HCT116 (cell line): ENCODE results near the gene CD2BP2. TPM values are rescaled to one million over a fixed set of nuclear protein-coding genes. Genes with fewer than 3 reads are reported as not detected.

Source experiments
- ATAC-seq: fragments of 200-7000 bp; cut with Tn5 transposase; 2 replicates; pipeline ENCODE4 v1.9.1; 2020; ENCODE audit warnings: mild to moderate bottlenecking, moderate library complexity
- BruUV-seq: library from RNA; stranded (reverse); fragments of 400-500 nt; replicated peaks from 2 replicates; lab custom pipeline; 2021; lab: Mats Ljungman, UMichigan
- CTCF ChIA-PET: fragments of 300-600 bp; sonication (Branson Sonifier 250); formaldehyde crosslinking; loops from one replicate; lab custom pipeline; 2021; ENCODE audit warnings: antibody characterized with exemption; lab: Charles Lee
- POLR2A ChIA-PET: fragments of 300-600, 350-600 bp; sonication (Branson Sonifier 250); formaldehyde crosslinking; loops from one replicate; lab custom pipeline; 2021; ENCODE audit warnings: antibody characterized with exemption; lab: Charles Lee
- RAD21 ChIA-PET, 2 experiments: fragments of 300-600 bp; sonication (Branson Sonifier 250); formaldehyde crosslinking; loops; one replicate each; lab custom pipeline; 2023; ENCODE audit warnings: low total read pairs in 2 of 2; ENCODE audit not compliant: uncharacterized antibody in 2 of 2, unreplicated experiment in 2 of 2, low non-redundant PET in 1 of 2; lab: Charles Lee
- DNase-seq: peaks from one replicate; pipeline ENCODE4 v3.0.0-alpha.2; 2010; ENCODE audit warnings: low read depth, low spot score
- H2AFZ ChIP-seq: fragments of 200-600 bp; shearing (Covaris generic), sonication (generic); 2 replicates; pipeline ENCODE4 v1.6.1; 2017; ENCODE audit warnings: low read depth, mixed run types, mixed read lengths, antibody characterized with exemption, low read length; ENCODE audit not compliant: poor library complexity, severe bottlenecking
- H3K27ac ChIP-seq: 2 replicates; pipeline ENCODE4 v1.5.1; 2012; ENCODE audit warnings: low read depth, low read length
- H3K27me3 ChIP-seq: fragments of 200-600 bp; sonication (generic); 2 replicates; pipeline ENCODE4 v1.6.1; 2016; ENCODE audit warnings: mixed run types, low read length, mixed read lengths; ENCODE audit not compliant: insufficient read depth
- H3K36me3 ChIP-seq, 2 experiments: fragments of 200-500 bp in 1 of 2; fragments of 200-600 bp in 1 of 2; sonication (Bioruptor generic) in 1 of 2; sonication (generic) in 1 of 2; 2 replicates each; pipeline versions ENCODE4 v1.5.1 to v1.6.1; 2014 to 2016; ENCODE audit warnings: low read length in 2 of 2, inconsistent platforms in 1 of 2, mixed read lengths in 1 of 2, mixed run types in 1 of 2; ENCODE audit not compliant: insufficient read depth in 2 of 2, control insufficient read depth in 1 of 2
- H3K4me1 ChIP-seq, 2 experiments: fragments of 200-600 bp in 1 of 2; sonication (generic) in 1 of 2; 2 replicates each; pipeline versions ENCODE4 v1.5.1 to v1.6.1; 2012 to 2017; ENCODE audit warnings: low read length in 2 of 2, inconsistent platforms in 1 of 2, mild to moderate bottlenecking in 1 of 2, mixed read lengths in 1 of 2, mixed run types in 1 of 2, moderate library complexity in 1 of 2; ENCODE audit not compliant: insufficient read depth in 2 of 2, control insufficient read depth in 1 of 2
- H3K4me2 ChIP-seq: fragments of 200-600 bp; sonication (generic); 2 replicates; pipeline ENCODE4 v1.6.1; 2017; ENCODE audit warnings: mixed run types, low read length, mixed read lengths
- H3K4me3 ChIP-seq, 2 experiments: fragments of 200-600 bp in 1 of 2; sonication (generic) in 1 of 2; replicated peaks in 1 of 2; 2 replicates each; pipeline ENCODE4 v1.5.1; 2011 to 2016; ENCODE audit warnings: low read length in 2 of 2, control low read depth in 1 of 2, low read depth in 1 of 2, mild to moderate bottlenecking in 1 of 2, mixed read lengths in 1 of 2, mixed run types in 1 of 2
- H3K79me2 ChIP-seq: fragments of 200-600 bp; sonication (generic); 2 replicates; pipeline ENCODE4 v1.6.1; 2017; ENCODE audit warnings: mild to moderate bottlenecking, mixed run types, low read length, moderate library complexity, mixed read lengths; ENCODE audit not compliant: insufficient read depth
- H3K9ac ChIP-seq: fragments of 200-600 bp; sonication (generic); 2 replicates; pipeline ENCODE4 v1.6.1; 2016; ENCODE audit warnings: low read length, mixed read lengths
- H3K9me2 ChIP-seq: fragments of 200-600 bp; sonication (generic), shearing (Covaris generic); 2 replicates; pipeline ENCODE4 v1.6.1; 2017; ENCODE audit warnings: mixed run types, mild to moderate bottlenecking, moderate library complexity; ENCODE audit not compliant: insufficient read depth
- H3K9me3 ChIP-seq, 2 experiments: fragments of 200-500 bp in 1 of 2; fragments of 200-600 bp in 1 of 2; sonication (Bioruptor generic) in 1 of 2; sonication (generic) in 1 of 2; 2 replicates each; pipeline ENCODE4 v1.6.1; 2014 to 2017; ENCODE audit warnings: low read length in 2 of 2, mixed read lengths in 2 of 2, inconsistent platforms in 1 of 2, low read depth in 1 of 2, mild to moderate bottlenecking in 1 of 2, mixed run types in 1 of 2, moderate library complexity in 1 of 2; ENCODE audit not compliant: control insufficient read depth in 1 of 2, insufficient read depth in 1 of 2
- H4K20me1 ChIP-seq: fragments of 200-600 bp; sonication (generic), shearing (Covaris generic); 2 replicates; pipeline ENCODE4 v1.6.1; 2017; ENCODE audit warnings: mixed run types, mild to moderate bottlenecking, moderate library complexity; ENCODE audit not compliant: insufficient read depth
- CEBPB ChIP-seq: IDR thresholded peaks from 2 replicates; pipeline ENCODE4 v1.6.1; 2012; ENCODE audit warnings: low read depth
- EGR1 ChIP-seq: IDR thresholded peaks from 2 replicates; pipeline ENCODE4 v1.6.1; 2012; ENCODE audit warnings: low read depth
- ELF1 ChIP-seq: IDR thresholded peaks from 2 replicates; pipeline ENCODE4 v1.6.1; 2012; ENCODE audit warnings: low read depth, borderline replicate concordance
- EZH2 ChIP-seq: fragments of 200-600 bp; sonication (generic); IDR thresholded peaks from 2 replicates; pipeline ENCODE4 v1.6.1; 2017; ENCODE audit warnings: antibody characterized with exemption, mixed run types
- EZH2phosphoT487 ChIP-seq: fragments of 200-600 bp; IDR thresholded peaks from 2 replicates; pipeline ENCODE4 v1.6.1; 2018; ENCODE audit warnings: antibody characterized with exemption, borderline replicate concordance
- FOSL1 ChIP-seq: IDR thresholded peaks from 2 replicates; pipeline ENCODE4 v1.6.1; 2012; ENCODE audit warnings: low read depth
- JUND ChIP-seq: IDR thresholded peaks from 2 replicates; pipeline ENCODE4 v1.6.1; 2012
- POLR2A ChIP-seq: IDR thresholded peaks from 2 replicates; pipeline ENCODE4 v1.7.0; 2011; ENCODE audit warnings: borderline replicate concordance; ENCODE audit not compliant: insufficient read depth, insufficient read length; ENCODE audit errors: extremely low read depth
- POLR2AphosphoS5 ChIP-seq: IDR thresholded peaks from 2 replicates; pipeline ENCODE4 v1.6.1; 2011; ENCODE audit warnings: mild to moderate bottlenecking, low read depth, low read length, moderate library complexity
- SIN3A ChIP-seq: IDR thresholded peaks from 2 replicates; pipeline ENCODE4 v1.6.1; 2012; ENCODE audit warnings: low read depth
- SP1 ChIP-seq: IDR thresholded peaks from 2 replicates; pipeline ENCODE4 v1.6.1; 2012; ENCODE audit warnings: low read depth
- SRF ChIP-seq: IDR thresholded peaks from 2 replicates; pipeline ENCODE4 v1.6.1; 2012; ENCODE audit warnings: low read depth
- TCF7L2 ChIP-seq: IDR thresholded peaks from 2 replicates; pipeline ENCODE4 v1.7.0; 2011; ENCODE audit warnings: borderline replicate concordance, inconsistent platforms; ENCODE audit not compliant: insufficient read depth, insufficient read length; ENCODE audit errors: extremely low read depth
- YY1 ChIP-seq: IDR thresholded peaks from 2 replicates; pipeline ENCODE4 v1.6.1; 2011; ENCODE audit warnings: low read length, low read depth, moderate library complexity, mild to moderate bottlenecking; ENCODE audit not compliant: insufficient replicate concordance; ENCODE audit errors: extremely low read depth
- ZFX ChIP-seq: fragments of 450-650 bp; IDR thresholded peaks from 2 replicates; pipeline ENCODE4 v1.6.1; 2017
- ZNF274 ChIP-seq: fragments of 200-500 bp; sonication (Bioruptor generic); IDR thresholded peaks from 2 replicates; pipeline ENCODE4 v1.6.1; 2014; ENCODE audit warnings: mild to moderate bottlenecking, low read depth, low read length, inconsistent platforms
- intact Hi-C: fragments of 100-400 bp; cut with micrococcal nuclease; formaldehyde crosslinking; loops from 2 replicates; pipeline ENCODE4 v1.10.0; 2022
- total RNA-seq: library from RNA; stranded (reverse); gene quantifications from one replicate; pipeline ENCODE4 v1.2.1, GENCODE V29; 2021; ENCODE audit not compliant: unreplicated experiment
- TF ChIP-seq, protein P1 (sequence below): IDR thresholded peaks from 2 replicates; pipeline ENCODE4 v1.6.1; 2012; ENCODE audit warnings: low read depth
- TF ChIP-seq, protein P2 (sequence below): IDR thresholded peaks from 2 replicates; pipeline ENCODE4 v1.6.1; 2012
- TF ChIP-seq, protein P3 (sequence below): IDR thresholded peaks from 2 replicates; pipeline ENCODE4 v1.6.1; 2012
- TF ChIP-seq, protein P4 (sequence below): IDR thresholded peaks from 2 replicates; pipeline ENCODE4 v1.6.1; 2011; ENCODE audit warnings: mild to moderate bottlenecking, low read length, moderate library complexity; ENCODE audit not compliant: insufficient replicate concordance; ENCODE audit errors: extremely low read depth
- TF ChIP-seq, protein P5 (sequence below), 3 experiments: fragments of 200-600 bp in 1 of 3; sonication (generic) in 1 of 3; IDR thresholded peaks in 2 of 3; conservative IDR thresholded peaks in 1 of 3; 2 replicates each; pipeline ENCODE4 v1.5.1; 2012 to 2017; ENCODE audit warnings: low read depth in 2 of 3, low read length in 2 of 3, antibody characterized with exemption in 1 of 3, borderline replicate concordance in 1 of 3, control low read depth in 1 of 3, mild to moderate bottlenecking in 1 of 3, mixed read lengths in 1 of 3, mixed run types in 1 of 3, moderate library complexity in 1 of 3; ENCODE audit not compliant: insufficient read depth in 1 of 3

Gene CD2BP2
- total RNA-seq, 1 experiment from 2014 or later: 51.8 TPM

DNA sequence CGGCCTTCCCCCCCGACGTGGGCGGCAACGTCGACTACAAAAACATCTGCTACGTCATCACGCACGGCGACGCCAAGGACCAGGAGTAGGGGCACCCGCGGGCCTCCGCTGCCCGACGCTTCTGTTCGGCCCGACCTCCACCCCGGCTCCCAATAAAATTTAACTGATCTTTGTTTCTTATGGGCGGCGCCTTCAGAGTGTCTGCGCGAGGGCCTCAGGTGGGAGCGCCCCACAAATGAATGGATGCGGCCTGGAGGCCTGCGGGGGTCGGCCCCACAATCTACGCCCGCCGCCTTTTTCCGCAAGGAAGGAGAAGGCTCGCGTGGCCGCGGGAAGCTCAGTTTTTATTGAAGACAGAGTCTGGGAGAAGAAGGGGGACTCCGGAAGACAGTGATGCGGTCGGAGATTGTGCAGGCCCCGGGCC lies 22.7 kb upstream of the CD2BP2 start:
- peak; percentile 70 for ATAC-seq
- Histone ChIP-seq H3K4me3 (peak overlapping the region; percentile 64 to 95), H3K4me2 (peak overlapping the region; percentile 100), H3K27ac (peak overlapping the region; percentile 97), H2AFZ (no peak overlapping the region), H3K9me2 (no peaks in the 10 kb centered on the region), H3K4me1 (peaks cover 14 to 33% of the 10 kb centered on the region in 2 experiments), H3K27me3 (no peaks in the 10 kb centered on the region), H3K36me3 (no peaks in the 10 kb centered on the region), H3K9me3 (no peaks in the 10 kb centered on the region), H3K79me2 (no peaks in the 10 kb centered on the region), H4K20me1 (no peaks in the 10 kb centered on the region), H3K9ac (peak overlapping the region; percentile 97)
- ChIA-PET POLR2A (no interaction called here), CTCF (no interaction called here), RAD21 (interaction anchor here in 1 of 2 experiments (1.0 kb wide), 1 partner anchor 40 kb away, joined by 13 read pairs; no protein-coding TSS in a partner anchor)
- no TSS peak for BruUV-seq
- DNase-seq: peak; percentile 85
- intact Hi-C loops: loop anchor here (2.0 kb wide), 1 partner anchor 17 kb away; the partner anchor contains the start of gene ZNF48
- TF ChIP-seq EZH2phosphoT487: no peak
- TF ChIP-seq EGR1: no peak
- TF ChIP-seq, protein P1, sequence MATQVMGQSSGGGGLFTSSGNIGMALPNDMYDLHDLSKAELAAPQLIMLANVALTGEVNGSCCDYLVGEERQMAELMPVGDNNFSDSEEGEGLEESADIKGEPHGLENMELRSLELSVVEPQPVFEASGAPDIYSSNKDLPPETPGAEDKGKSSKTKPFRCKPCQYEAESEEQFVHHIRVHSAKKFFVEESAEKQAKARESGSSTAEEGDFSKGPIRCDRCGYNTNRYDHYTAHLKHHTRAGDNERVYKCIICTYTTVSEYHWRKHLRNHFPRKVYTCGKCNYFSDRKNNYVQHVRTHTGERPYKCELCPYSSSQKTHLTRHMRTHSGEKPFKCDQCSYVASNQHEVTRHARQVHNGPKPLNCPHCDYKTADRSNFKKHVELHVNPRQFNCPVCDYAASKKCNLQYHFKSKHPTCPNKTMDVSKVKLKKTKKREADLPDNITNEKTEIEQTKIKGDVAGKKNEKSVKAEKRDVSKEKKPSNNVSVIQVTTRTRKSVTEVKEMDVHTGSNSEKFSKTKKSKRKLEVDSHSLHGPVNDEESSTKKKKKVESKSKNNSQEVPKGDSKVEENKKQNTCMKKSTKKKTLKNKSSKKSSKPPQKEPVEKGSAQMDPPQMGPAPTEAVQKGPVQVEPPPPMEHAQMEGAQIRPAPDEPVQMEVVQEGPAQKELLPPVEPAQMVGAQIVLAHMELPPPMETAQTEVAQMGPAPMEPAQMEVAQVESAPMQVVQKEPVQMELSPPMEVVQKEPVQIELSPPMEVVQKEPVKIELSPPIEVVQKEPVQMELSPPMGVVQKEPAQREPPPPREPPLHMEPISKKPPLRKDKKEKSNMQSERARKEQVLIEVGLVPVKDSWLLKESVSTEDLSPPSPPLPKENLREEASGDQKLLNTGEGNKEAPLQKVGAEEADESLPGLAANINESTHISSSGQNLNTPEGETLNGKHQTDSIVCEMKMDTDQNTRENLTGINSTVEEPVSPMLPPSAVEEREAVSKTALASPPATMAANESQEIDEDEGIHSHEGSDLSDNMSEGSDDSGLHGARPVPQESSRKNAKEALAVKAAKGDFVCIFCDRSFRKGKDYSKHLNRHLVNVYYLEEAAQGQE: no peak
- TF ChIP-seq ZNF274: no peak
- TF ChIP-seq POLR2AphosphoS5: peak; percentile 73
- TF ChIP-seq, protein P2, sequence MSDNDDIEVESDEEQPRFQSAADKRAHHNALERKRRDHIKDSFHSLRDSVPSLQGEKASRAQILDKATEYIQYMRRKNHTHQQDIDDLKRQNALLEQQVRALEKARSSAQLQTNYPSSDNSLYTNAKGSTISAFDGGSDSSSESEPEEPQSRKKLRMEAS: no peak
- TF ChIP-seq CEBPB: no peak
- TF ChIP-seq, protein P3, sequence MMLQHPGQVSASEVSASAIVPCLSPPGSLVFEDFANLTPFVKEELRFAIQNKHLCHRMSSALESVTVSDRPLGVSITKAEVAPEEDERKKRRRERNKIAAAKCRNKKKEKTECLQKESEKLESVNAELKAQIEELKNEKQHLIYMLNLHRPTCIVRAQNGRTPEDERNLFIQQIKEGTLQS: no peak
- TF ChIP-seq, protein P4, sequence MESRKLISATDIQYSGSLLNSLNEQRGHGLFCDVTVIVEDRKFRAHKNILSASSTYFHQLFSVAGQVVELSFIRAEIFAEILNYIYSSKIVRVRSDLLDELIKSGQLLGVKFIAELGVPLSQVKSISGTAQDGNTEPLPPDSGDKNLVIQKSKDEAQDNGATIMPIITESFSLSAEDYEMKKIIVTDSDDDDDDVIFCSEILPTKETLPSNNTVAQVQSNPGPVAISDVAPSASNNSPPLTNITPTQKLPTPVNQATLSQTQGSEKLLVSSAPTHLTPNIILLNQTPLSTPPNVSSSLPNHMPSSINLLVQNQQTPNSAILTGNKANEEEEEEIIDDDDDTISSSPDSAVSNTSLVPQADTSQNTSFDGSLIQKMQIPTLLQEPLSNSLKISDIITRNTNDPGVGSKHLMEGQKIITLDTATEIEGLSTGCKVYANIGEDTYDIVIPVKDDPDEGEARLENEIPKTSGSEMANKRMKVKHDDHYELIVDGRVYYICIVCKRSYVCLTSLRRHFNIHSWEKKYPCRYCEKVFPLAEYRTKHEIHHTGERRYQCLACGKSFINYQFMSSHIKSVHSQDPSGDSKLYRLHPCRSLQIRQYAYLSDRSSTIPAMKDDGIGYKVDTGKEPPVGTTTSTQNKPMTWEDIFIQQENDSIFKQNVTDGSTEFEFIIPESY: no peak
- TF ChIP-seq, protein P5, sequence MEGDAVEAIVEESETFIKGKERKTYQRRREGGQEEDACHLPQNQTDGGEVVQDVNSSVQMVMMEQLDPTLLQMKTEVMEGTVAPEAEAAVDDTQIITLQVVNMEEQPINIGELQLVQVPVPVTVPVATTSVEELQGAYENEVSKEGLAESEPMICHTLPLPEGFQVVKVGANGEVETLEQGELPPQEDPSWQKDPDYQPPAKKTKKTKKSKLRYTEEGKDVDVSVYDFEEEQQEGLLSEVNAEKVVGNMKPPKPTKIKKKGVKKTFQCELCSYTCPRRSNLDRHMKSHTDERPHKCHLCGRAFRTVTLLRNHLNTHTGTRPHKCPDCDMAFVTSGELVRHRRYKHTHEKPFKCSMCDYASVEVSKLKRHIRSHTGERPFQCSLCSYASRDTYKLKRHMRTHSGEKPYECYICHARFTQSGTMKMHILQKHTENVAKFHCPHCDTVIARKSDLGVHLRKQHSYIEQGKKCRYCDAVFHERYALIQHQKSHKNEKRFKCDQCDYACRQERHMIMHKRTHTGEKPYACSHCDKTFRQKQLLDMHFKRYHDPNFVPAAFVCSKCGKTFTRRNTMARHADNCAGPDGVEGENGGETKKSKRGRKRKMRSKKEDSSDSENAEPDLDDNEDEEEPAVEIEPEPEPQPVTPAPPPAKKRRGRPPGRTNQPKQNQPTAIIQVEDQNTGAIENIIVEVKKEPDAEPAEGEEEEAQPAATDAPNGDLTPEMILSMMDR (IDR thresholded peaks at IDR 0.05 in 2 of 3, conservative IDR thresholded peaks at IDR 0.05 in 1 of 3; ENCODE audit: borderline replicate concordance in 1 of 3, insufficient read depth in 1 of 3, low read depth in 2 of 3, low read length in 2 of 3): no peak
- no peak for TF ChIP-seq ELF1
- TF ChIP-seq TCF7L2: peak; percentile 84
- no peak for TF ChIP-seq EZH2
- TF ChIP-seq SIN3A: no peak
- TF ChIP-seq POLR2A: peak; percentile 63
- no peak for TF ChIP-seq YY1
- no peak for TF ChIP-seq SP1
- TF ChIP-seq SRF: no peak
- TF ChIP-seq FOSL1: no peak
- TF ChIP-seq ZFX: peak; percentile 91
- no peak for TF ChIP-seq JUND
